Smooth muscle cell (in vitro differentiated cells): ENCODE results near the gene TBC1D12. TPM values are rescaled to one million over a fixed set of nuclear protein-coding genes. Genes with fewer than 3 reads are reported as not detected.
"Not testable (repeated sequence)": the region's sequence is repeated elsewhere in the genome, so short reads cannot be mapped to it uniquely, and the experiment has no call there.

Source experiments
- DNase-seq: peaks from one replicate; lab custom pipeline; 2025; ENCODE audit not compliant: unreplicated experiment; lab: John Stamatoyannopoulos, UW
- H2AFZ ChIP-seq: fragments of 200-600 bp; sonication (generic); 2 replicates; pipeline ENCODE4 v1.6.0; 2016; ENCODE audit warnings: antibody characterized with exemption, low read depth, mild to moderate bottlenecking
- H3F3A ChIP-seq: fragments of 200-600 bp; sonication (generic); 2 replicates; pipeline ENCODE4 v1.6.0; 2017; ENCODE audit warnings: antibody characterized with exemption, low read depth
- H3K27ac ChIP-seq: fragments of 200-600 bp; sonication (generic); 2 replicates; pipeline ENCODE4 v1.5.1; 2016; ENCODE audit warnings: low read depth, mild to moderate bottlenecking
- H3K27me3 ChIP-seq: fragments of 200-600 bp; sonication (generic); 2 replicates; pipeline ENCODE4 v1.6.1; 2016; ENCODE audit warnings: low read depth, mild to moderate bottlenecking
- H3K36me3 ChIP-seq: fragments of 200-600 bp; sonication (generic); 2 replicates; pipeline ENCODE4 v1.5.1; 2016; ENCODE audit warnings: low read depth
- H3K4me1 ChIP-seq: fragments of 200-600 bp; sonication (generic); 2 replicates; pipeline ENCODE4 v1.5.1; 2016; ENCODE audit warnings: low read depth
- H3K4me2 ChIP-seq: fragments of 200-600 bp; sonication (generic); 2 replicates; pipeline ENCODE4 v1.6.0; 2016; ENCODE audit warnings: mild to moderate bottlenecking
- H3K4me3 ChIP-seq: fragments of 200-600 bp; sonication (generic); 2 replicates; pipeline ENCODE4 v1.5.1; 2016; ENCODE audit warnings: mild to moderate bottlenecking
- H3K79me2 ChIP-seq: fragments of 200-600 bp; sonication (generic); 2 replicates; pipeline ENCODE4 v1.6.0; 2016; ENCODE audit warnings: low read depth, mild to moderate bottlenecking
- H3K9ac ChIP-seq: fragments of 200-600 bp; sonication (generic); 2 replicates; pipeline ENCODE4 v1.6.0; 2016; ENCODE audit warnings: low read depth
- H3K9me3 ChIP-seq: fragments of 200-600 bp; sonication (generic); replicated peaks from 2 replicates; pipeline ENCODE4 v1.5.1; 2016; ENCODE audit warnings: low read depth
- H4K20me1 ChIP-seq: fragments of 200-600 bp; sonication (generic); 2 replicates; pipeline ENCODE4 v1.6.0; 2016; ENCODE audit warnings: low read depth
- CTCF ChIP-seq: fragments of 200-600 bp; sonication (generic); IDR thresholded peaks from 2 replicates; pipeline ENCODE4 v1.5.1; 2017; ENCODE audit warnings: borderline replicate concordance, mild to moderate bottlenecking, antibody characterized with exemption; ENCODE audit not compliant: insufficient read depth, poor library complexity, severe bottlenecking
- WGBS: methylation state at CpG from one replicate; pipeline ENCODE4 v1.1.7; 2016; ENCODE audit warnings: low lambda C conversion rate; 5-methylcytosine and 5-hydroxymethylcytosine counted together
- polyA plus RNA-seq: library from polyadenylated mRNA; unstranded; fragments of >200 nt; fragmentation: Nextera tagmentation; extraction: Ambion mirVana; gene quantifications from 2 replicates; pipeline ENCODE4 v1.2.1, GENCODE V29; 2016
- total RNA-seq: library from RNA; depleted of rRNA; stranded (reverse); fragments of >200 nt; gene quantifications from 2 replicates; pipeline ENCODE4 v1.2.3, GENCODE V29; 2014

The TBC1D12 gene
- total and polyA plus RNA-seq, 2 experiments from 2014 or later: 3.8 to 9.4 TPM

DNA sequence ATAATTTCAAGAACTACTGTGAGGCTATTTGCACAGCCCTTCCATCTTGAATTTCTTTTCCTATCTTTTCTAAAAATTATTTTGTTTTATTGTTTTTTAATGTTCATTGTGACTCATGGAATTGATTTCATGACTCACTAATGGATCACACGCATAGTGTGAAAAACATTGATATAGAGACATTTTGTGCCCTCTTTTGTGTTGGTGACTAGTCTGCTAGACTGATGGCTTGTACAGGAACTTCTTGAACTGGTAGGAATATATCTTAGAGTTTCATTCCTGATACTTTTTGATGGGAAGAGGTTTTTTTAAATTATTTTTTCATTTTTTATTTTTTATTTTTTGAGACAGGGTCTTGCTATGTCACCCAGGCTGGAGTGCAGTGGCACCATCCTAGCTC is 27.0 kb upstream of the TBC1D12 start:
- Histone ChIP-seq H3K4me3 (no peak overlapping the region), H3K27me3 (peaks cover 11% of the 10 kb centered on the region), H4K20me1 (no peaks in the 10 kb centered on the region), H3K36me3 (no peaks in the 10 kb centered on the region), H3F3A (no peaks in the 10 kb centered on the region), H3K9me3 (no peaks in the 10 kb centered on the region), H3K27ac (no peak overlapping the region), H3K9ac (no peak overlapping the region), H2AFZ (no peak overlapping the region), H3K4me2 (no peak overlapping the region), H3K4me1 (no peaks in the 10 kb centered on the region), H3K79me2 (no peaks in the 10 kb centered on the region)
- WGBS: 96% methylated on average over 1 of the region's 1 CpG
- no peak for TF ChIP-seq CTCF
- DNase-seq: no peak

DNA sequence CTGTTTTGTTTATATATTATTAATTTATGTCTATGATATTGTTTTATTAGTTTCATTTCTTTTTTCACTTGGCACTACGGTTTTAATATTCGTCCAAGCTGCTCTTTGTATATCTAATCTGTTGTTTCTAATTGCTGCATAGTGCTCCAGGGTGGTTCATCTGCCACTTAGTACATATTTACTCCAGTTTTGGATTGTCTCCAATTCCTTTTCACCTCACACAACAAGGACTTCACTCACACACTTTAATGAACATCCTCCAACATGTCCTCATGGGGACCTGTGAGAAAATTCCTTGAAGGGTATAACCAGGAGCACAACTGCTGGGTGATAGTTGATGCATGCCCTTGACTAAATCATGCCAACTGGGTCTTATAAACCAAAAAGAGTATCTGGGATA is 25.5 kb upstream of the TBC1D12 start:
- H3K9ac ChIP-seq: no peak overlapping the region
- no peak overlapping the region for H3K4me2 ChIP-seq
- H2AFZ ChIP-seq: no peak overlapping the region
- H3K27ac ChIP-seq: no peak overlapping the region
- H3K4me1 ChIP-seq: no peaks in the 10 kb centered on the region
- no peaks in the 10 kb centered on the region for H3K36me3 ChIP-seq
- WGBS: 82% methylated on average over 2 of the region's 2 CpGs
- no peak overlapping the region for H3K4me3 ChIP-seq
- H3K79me2 ChIP-seq: no peaks in the 10 kb centered on the region
- H3K27me3 ChIP-seq: peaks cover 11% of the 10 kb centered on the region
- no peak for DNase-seq
- TF ChIP-seq CTCF: no peak
- no peaks in the 10 kb centered on the region for H3F3A ChIP-seq
- no peaks in the 10 kb centered on the region for H4K20me1 ChIP-seq
- no peaks in the 10 kb centered on the region for H3K9me3 ChIP-seq

GRCh38 chr10:94383530-94383929 is 18.8 kb upstream of the TBC1D12 start:
- no peaks in the 10 kb centered on the region for H3K36me3 ChIP-seq
- H3K27me3 ChIP-seq: no peaks in the 10 kb centered on the region
- no peaks in the 10 kb centered on the region for H3F3A ChIP-seq
- no peak overlapping the region for H3K9ac ChIP-seq
- WGBS: 85% methylated on average over 2 of the region's 2 CpGs
- no peaks in the 10 kb centered on the region for H3K4me1 ChIP-seq
- TF ChIP-seq CTCF: no peak
- no peaks in the 10 kb centered on the region for H3K79me2 ChIP-seq
- H4K20me1 ChIP-seq: no peaks in the 10 kb centered on the region
- H3K27ac ChIP-seq: no peak overlapping the region
- DNase-seq: no peak
- no peak overlapping the region for H2AFZ ChIP-seq
- H3K4me2 ChIP-seq: no peak overlapping the region
- H3K4me3 ChIP-seq: no peak overlapping the region
- no peaks in the 10 kb centered on the region for H3K9me3 ChIP-seq

- H4K20me1 ChIP-seq, DNase-seq, H3K79me2 ChIP-seq, H3K27ac ChIP-seq, H3K27me3 ChIP-seq, H3K9me3 ChIP-seq, H3K4me2 ChIP-seq, H3F3A ChIP-seq, H3K4me1 ChIP-seq, H3K36me3 ChIP-seq, H3K9ac ChIP-seq, H3K4me3 ChIP-seq, H2AFZ ChIP-seq: not testable (repeated sequence)
- 94% methylated on average over 3 of the region's 3 CpGs for WGBS
Measured at GRCh38 chr10:94385733-94386132, 16.6 kb upstream of the TBC1D12 start.

GRCh38 chr10:94392117-94392516 is 10.2 kb upstream of the TBC1D12 start:
- not testable (repeated sequence) for DNase-seq, H3K36me3 ChIP-seq, H3K79me2 ChIP-seq, H3K9ac ChIP-seq, H4K20me1 ChIP-seq, H2AFZ ChIP-seq, H3K4me1 ChIP-seq, H3K4me2 ChIP-seq, H3K9me3 ChIP-seq, H3K27me3 ChIP-seq, H3K4me3 ChIP-seq, H3F3A ChIP-seq, H3K27ac ChIP-seq
- WGBS: 90% methylated on average over 9 of the region's 9 CpGs
